GM18502 (cell line): ENCODE results near the gene ICA1.

Experiments used
- ATAC-seq: cut with Tn5 transposase; IDR thresholded peaks from one replicate; pipeline ENCODE4 v1.9.1; 2021; ENCODE audit warnings: mild to moderate bottlenecking; ENCODE audit not compliant: unreplicated experiment, poor library complexity

The ICA1 gene

GRCh38 chr7:8228766-8229674 lies 32.9 kb downstream of the ICA1 start:
- ATAC-seq: no peak

- no peak for ATAC-seq
Measured at GRCh38 chr7:8228068-8228467, 33.9 kb downstream of the ICA1 start.

- ATAC-seq: no peak
Measured at GRCh38 chr7:8227261-8227660, 34.7 kb downstream of the ICA1 start.

- no peak for ATAC-seq
Measured at GRCh38 chr7:8226501-8226900, 35.5 kb downstream of the ICA1 start.

GRCh38 chr7:8221567-8221966 lies 40.4 kb downstream of the ICA1 start:
- ATAC-seq: no peak

- ATAC-seq: no peak
Measured at GRCh38 chr7:8221101-8221495, 40.9 kb downstream of the ICA1 start.

GRCh38 chr7:8220376-8221100 lies 41.4 kb downstream of the ICA1 start:
- no peak for ATAC-seq

GRCh38 chr7:8217200-8218068 lies 44.5 kb downstream of the ICA1 start:
- no peak for ATAC-seq

- no peak for ATAC-seq
Measured at GRCh38 chr7:8216334-8216690, 45.7 kb downstream of the ICA1 start.

GRCh38 chr7:8215648-8216333 lies 46.2 kb downstream of the ICA1 start:
- no peak for ATAC-seq

GRCh38 chr7:8214244-8214824 lies 47.6 kb downstream of the ICA1 start:
- no peak for ATAC-seq

GRCh38 chr7:8213381-8213780 lies 48.6 kb downstream of the ICA1 start:
- ATAC-seq: no peak

GRCh38 chr7:8212638-8213037 lies 49.3 kb downstream of the ICA1 start:
- ATAC-seq: no peak

- ATAC-seq: no peak
Measured at GRCh38 chr7:8211725-8212096, 50.3 kb downstream of the ICA1 start.

GRCh38 chr7:8210845-8211724 lies 50.9 kb downstream of the ICA1 start:
- ATAC-seq: no peak

- no peak for ATAC-seq
Measured at GRCh38 chr7:8209353-8209752, 52.6 kb downstream of the ICA1 start.

GRCh38 chr7:8208816-8209215 lies 53.2 kb downstream of the ICA1 start:
- no peak for ATAC-seq

- ATAC-seq: no peak
Measured at GRCh38 chr7:8206956-8207355, 55.0 kb downstream of the ICA1 start.

GRCh38 chr7:8205537-8205936 lies 56.4 kb downstream of the ICA1 start:
- no peak for ATAC-seq
